Heart right ventricle (tissue), 16 donors: ENCODE results near the gene KIF1A. TPM values are rescaled to one million over a fixed set of nuclear protein-coding genes. Genes with fewer than 3 reads are reported as not detected.

ENCODE experiments used
- ATAC-seq, 8 donors: fragments of 200-7000 bp; cut with Tn5 transposase; one replicate each; pipeline ENCODE4 v1.9.1; 2020; ENCODE audit warnings: mild to moderate bottlenecking in 8 of 8, moderate library complexity in 8 of 8, moderate number of reproducible peaks in 1 of 8
- DNase-seq, 2 donors: peaks; one replicate each; pipeline ENCODE4 v3.0.0-alpha.2; 2020
- H3K27ac ChIP-seq, 10 donors: fragments of 200-600 bp; sonication (generic) in 2 of 10; one replicate each; pipeline versions ENCODE4 v1.5.0 to v1.8.0; 2020 to 2022; ENCODE audit warnings: mild to moderate bottlenecking in 3 of 10
- H3K27me3 ChIP-seq, 7 donors: fragments of 200-600 bp; one replicate each; pipeline ENCODE4 v1.8.0; 2021 to 2022; ENCODE audit warnings: mild to moderate bottlenecking in 2 of 7
- H3K36me3 ChIP-seq, 9 donors: fragments of 200-600 bp; sonication (generic) in 1 of 9; one replicate each; pipeline versions ENCODE4 v1.5.0 to v1.8.0; 2020 to 2022; ENCODE audit warnings: mild to moderate bottlenecking in 2 of 9
- H3K4me1 ChIP-seq, 9 donors: fragments of 200-600 bp; sonication (generic) in 1 of 9; one replicate each; pipeline versions ENCODE4 v1.5.0 to v1.8.0; 2020 to 2022; ENCODE audit warnings: mild to moderate bottlenecking in 4 of 9
- H3K4me3 ChIP-seq, 10 donors: fragments of 200-600 bp; sonication (generic) in 2 of 10; one replicate each; pipeline versions ENCODE4 v1.5.0 to v1.8.0; 2020 to 2022; ENCODE audit warnings: mild to moderate bottlenecking in 7 of 10, moderate library complexity in 2 of 10
- H3K9me3 ChIP-seq, 11 donors: fragments of 200-600 bp in 10 of 11; sonication (generic) in 2 of 11; one replicate each; pipeline versions ENCODE4 v1.5.0 to v1.8.0; 2013 to 2022; ENCODE audit warnings: mild to moderate bottlenecking in 2 of 11, control low read depth in 1 of 11, moderate library complexity in 1 of 11
- WGBS, 2 donors: extraction: QIAGEN DNeasy Blood & Tissue Kit; methylation state at CpG; one replicate each; pipeline ENCODE4 v1.1.7; 2013; ENCODE audit warnings: inconsistent platforms in 1 of 2; 5-methylcytosine and 5-hydroxymethylcytosine counted together
- intact Hi-C, 10 donors: fragments of 100-400 bp; cut with DNase I; formaldehyde crosslinking; loops; one replicate each; pipeline versions ENCODE4 v1.11.1 to v1.14.2; 2022
- polyA plus RNA-seq, 2 donors: library from polyadenylated mRNA; stranded (reverse); fragments of 200-250 nt; gene quantifications; one replicate each; pipeline ENCODE4 v1.2.3, GENCODE V29; 2013
- total RNA-seq, 10 donors: library from RNA; stranded (reverse); fragmentation: NEBNext Ultra II Directional in 3 of 10; extraction: Animal tissue kit (Norgen Biotek cat#: 25700) in 3 of 10; gene quantifications; one replicate each; pipeline versions ENCODE4 v1.2.1 to v1.2.4, GENCODE V29; 2021 to 2023
- TF ChIP-seq, protein P1 (sequence below), 9 donors: fragments of 200-600 bp; sonication (generic) in 2 of 9; IDR thresholded peaks; one replicate each; pipeline versions ENCODE4 v1.5.0 to v1.8.0; 2021 to 2022; ENCODE audit warnings: antibody characterized with exemption in 9 of 9, mild to moderate bottlenecking in 5 of 9, moderate library complexity in 1 of 9
- donor health status: Arrhythmogenic right ventricular cardiomyopathy.
- donor health status: ischemic (EF 13 %, LVEDD 7.1; RV severe dilation, severe dysfunction).
- donor health status: healthy with polysubstance abuse.
- donor health status: DM: no; HTN: yes; CAD: no.
- donor health status: DM: no; HTN: no; CAD: no.
- donor health status: ischemic (EF 25% LVEDD 6.9; RV normal size, moderate dysfunction).
- donor health status: ischemic (EF 25% LVEDD 5.7; RV mildly dilated, moderate dysfunction).
- donor health status: healthy.
- donor health status: DM: yes; HTN: yes; CAD: no.
- donor health status: Ischemic cardiomyopathy.
- donor health status: ischemic (EF 35%, LVEDD 5.7; RV mildly dilated, moderate dysfunction).
- donor health status: nonischemic (EF 11% LVEDD 7.7; RV severe dilation, severe dysfunction).
- donor health status: DM: yes; HTN: yes; CAD: no.
- donor health status: PGD.
- donor health status: ischemic (EF 29% LVEDD 5.4; RV normal size, mild dysfunction).
- donor health status: nonischemic (EF 23%, LVEDD 6.1; RV moderate dilation, normal function).

KIF1A gene
- total and polyA plus RNA-seq, 12 donors, result 0.37 to 21.4 (median 1.4) TPM

DNA sequence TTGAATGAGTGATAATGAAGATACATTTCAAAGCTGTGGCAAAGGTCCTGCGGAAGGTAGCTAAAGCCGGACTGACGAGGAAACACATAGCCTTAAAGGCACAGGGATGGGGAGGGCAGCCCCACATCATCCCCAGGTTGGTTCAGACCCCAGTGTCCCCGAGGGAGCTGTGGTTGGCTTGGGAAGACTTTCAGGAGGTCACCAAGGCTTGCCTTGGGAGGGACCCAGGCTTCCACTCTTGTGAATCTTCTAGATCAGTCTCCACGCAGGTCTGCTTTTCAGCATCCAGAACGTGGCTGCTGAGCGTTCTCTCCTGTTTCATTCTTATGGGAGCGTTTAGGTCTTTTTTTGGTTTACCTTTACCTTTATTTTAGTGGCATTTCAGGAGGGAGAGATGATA lies 16.8 kb downstream of the KIF1A start:
- intact Hi-C loops, result no loop called here

DNA sequence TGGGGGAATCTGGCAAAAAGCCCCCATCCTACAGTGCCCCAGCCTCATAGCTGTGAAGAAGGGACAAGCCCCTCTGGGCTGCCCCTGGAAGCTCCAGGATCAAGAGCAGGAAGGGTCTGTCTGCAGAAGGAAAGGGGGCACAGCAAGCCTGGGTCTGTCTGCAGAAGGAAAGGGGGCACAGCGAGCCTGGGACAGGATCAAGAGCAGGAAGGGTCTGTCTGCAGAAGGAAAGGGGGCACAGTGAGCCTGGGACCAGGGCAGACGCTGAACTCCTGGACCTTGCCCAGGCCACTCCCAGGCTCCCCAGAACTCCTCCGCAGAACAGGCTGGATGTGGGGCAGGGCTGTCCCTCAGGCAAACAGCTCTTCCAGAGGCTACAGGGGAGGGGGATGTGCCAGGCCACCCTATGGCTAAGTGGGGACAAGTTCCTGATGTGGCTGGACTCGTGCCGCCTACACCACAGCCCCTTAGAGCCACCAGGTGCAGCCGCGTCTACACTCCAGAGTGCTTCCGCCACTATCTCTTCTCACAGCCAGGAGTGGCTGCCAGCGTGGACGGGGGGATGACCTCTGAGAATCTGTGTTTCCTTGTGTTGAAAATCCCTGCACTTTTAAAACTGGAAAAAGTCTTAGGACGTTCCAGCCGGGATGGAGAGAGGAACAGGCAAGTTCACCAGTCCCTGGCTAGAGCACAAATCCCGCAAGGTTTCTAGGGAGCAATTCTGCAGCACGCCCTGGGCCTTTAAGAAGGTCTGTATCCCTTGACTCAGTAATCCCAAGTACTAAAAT lies 20.8 kb downstream of the KIF1A start:
- Histone ChIP-seq H3K4me1 (peaks cover 0 to 14% (median 0%) of the 10 kb centered on the region in 9 donors), H3K9me3 (no peaks in the 10 kb centered on the region), H3K27ac (no peak overlapping the region), H3K4me3 (no peak overlapping the region), H3K36me3 (no peaks in the 10 kb centered on the region), H3K27me3 (peaks cover 0 to 63% (median 54%) of the 10 kb centered on the region in 7 donors)
- DNase-seq, result no peak
- TF ChIP-seq, protein P1, sequence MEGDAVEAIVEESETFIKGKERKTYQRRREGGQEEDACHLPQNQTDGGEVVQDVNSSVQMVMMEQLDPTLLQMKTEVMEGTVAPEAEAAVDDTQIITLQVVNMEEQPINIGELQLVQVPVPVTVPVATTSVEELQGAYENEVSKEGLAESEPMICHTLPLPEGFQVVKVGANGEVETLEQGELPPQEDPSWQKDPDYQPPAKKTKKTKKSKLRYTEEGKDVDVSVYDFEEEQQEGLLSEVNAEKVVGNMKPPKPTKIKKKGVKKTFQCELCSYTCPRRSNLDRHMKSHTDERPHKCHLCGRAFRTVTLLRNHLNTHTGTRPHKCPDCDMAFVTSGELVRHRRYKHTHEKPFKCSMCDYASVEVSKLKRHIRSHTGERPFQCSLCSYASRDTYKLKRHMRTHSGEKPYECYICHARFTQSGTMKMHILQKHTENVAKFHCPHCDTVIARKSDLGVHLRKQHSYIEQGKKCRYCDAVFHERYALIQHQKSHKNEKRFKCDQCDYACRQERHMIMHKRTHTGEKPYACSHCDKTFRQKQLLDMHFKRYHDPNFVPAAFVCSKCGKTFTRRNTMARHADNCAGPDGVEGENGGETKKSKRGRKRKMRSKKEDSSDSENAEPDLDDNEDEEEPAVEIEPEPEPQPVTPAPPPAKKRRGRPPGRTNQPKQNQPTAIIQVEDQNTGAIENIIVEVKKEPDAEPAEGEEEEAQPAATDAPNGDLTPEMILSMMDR (IDR thresholded peaks at IDR 0.05), result no peak
- intact Hi-C loops, result no loop called here
- WGBS, 2 donors, result 38 to 57% methylated on average over 14 of the region's 14 CpGs
- ATAC-seq, result peak in 1 of 8 donors; percentile 21

More for the DNA sequence above, 16.8 kb downstream of the KIF1A start:
- H3K27me3 ChIP-seq, result peaks cover 0 to 58% (median 37%) of the 10 kb centered on the region in 7 donors
- TF ChIP-seq, protein P1 (IDR thresholded peaks at IDR 0.05), result no peak
- no peak for ATAC-seq
- H3K27ac ChIP-seq, result no peak overlapping the region
- no peaks in the 10 kb centered on the region for H3K36me3 ChIP-seq
- H3K9me3 ChIP-seq, result peaks cover 0 to 11% (median 0%) of the 10 kb centered on the region in 11 donors
- no peak for DNase-seq
- no peak overlapping the region for H3K4me3 ChIP-seq
- H3K4me1 ChIP-seq, result peaks cover 0 to 14% (median 0%) of the 10 kb centered on the region in 9 donors
- 84 to 87% methylated on average over 8 of the region's 8 CpGs for WGBS, 2 donors

DNA sequence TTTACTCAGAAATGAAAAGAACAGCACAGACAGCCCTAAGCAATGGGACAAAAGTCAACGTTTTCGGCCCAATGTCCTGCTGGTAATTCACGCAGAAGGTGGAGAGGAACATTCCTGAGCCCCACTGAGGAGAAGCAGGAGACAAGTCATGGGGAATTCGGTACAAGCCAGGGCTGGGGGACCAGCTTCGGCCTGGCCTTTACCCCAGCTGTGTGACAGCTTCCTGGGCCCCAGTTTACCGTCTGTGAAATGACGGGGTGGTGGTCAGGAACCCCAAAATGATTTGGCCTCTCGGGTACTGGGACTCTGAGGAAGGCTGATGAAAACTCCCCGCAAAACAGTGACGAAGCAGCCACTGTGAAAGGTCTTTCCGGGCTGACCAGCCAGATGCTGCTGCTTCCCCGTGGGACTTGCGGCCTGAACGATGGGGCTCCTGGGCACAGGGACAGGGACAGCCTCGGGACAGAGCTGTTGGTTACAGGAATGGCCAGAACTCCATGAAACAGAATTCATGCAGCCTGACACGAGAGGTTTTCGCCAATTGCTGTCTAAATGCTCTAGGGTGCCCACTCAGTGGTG lies 21.6 kb downstream of the KIF1A start:
- Histone ChIP-seq H3K27ac (no peak overlapping the region), H3K27me3 (peaks cover 0 to 63% (median 53%) of the 10 kb centered on the region in 7 donors), H3K4me1 (peaks cover 0 to 14% (median 0%) of the 10 kb centered on the region in 9 donors), H3K9me3 (no peaks in the 10 kb centered on the region), H3K36me3 (no peaks in the 10 kb centered on the region), H3K4me3 (no peak overlapping the region)
- intact Hi-C loops, result no loop called here
- no peak for DNase-seq
- ATAC-seq, result no peak
- TF ChIP-seq, protein P1 (IDR thresholded peaks at IDR 0.05), result no peak
- 81 to 84% methylated on average over 17 of the region's 17 CpGs for WGBS, 2 donors

DNA sequence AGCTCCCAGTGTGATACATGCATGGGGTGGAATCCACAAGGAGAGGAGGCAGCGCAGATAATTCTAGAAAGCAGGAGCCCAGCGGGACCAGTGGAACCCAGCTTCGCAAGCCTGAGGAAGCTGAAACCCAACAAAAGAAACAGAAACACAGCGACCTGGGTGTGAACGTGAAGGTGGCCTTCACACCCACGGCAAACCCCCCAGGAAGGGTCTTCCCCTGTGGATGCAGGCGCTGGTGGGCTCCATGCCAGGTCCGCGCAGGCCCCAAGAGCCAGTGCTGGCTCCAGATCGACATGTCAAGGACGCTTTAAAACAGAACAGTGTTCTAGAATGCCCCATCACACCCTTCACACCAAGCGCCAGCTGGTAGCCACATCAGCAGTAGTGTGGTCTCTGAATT lies 22.1 kb downstream of the KIF1A start:
- Histone ChIP-seq H3K36me3 (no peaks in the 10 kb centered on the region), H3K4me3 (no peak overlapping the region), H3K27ac (no peak overlapping the region), H3K9me3 (no peaks in the 10 kb centered on the region), H3K27me3 (peaks cover 0 to 60% (median 48%) of the 10 kb centered on the region in 7 donors), H3K4me1 (peaks cover 0 to 14% (median 0%) of the 10 kb centered on the region in 9 donors)
- 86% methylated on average over 12 of the region's 12 CpGs for WGBS, 2 donors
- intact Hi-C loops, result no loop called here
- DNase-seq (no peak), ATAC-seq (no peak)
- TF ChIP-seq, protein P1 (IDR thresholded peaks at IDR 0.05), result no peak
